Spleen (tissue), 11 donors: Measurements from ENCODE around the gene ASTL. TPM values are rescaled to one million over a fixed set of nuclear protein-coding genes. Genes with fewer than 3 reads are reported as not detected.

ENCODE experiments used
- DNase-seq: peaks from one replicate; pipeline ENCODE4 v3.0.0-alpha.2; 2020
- H3K27ac ChIP-seq, 8 donors: fragments of 200-600 bp; sonication (generic) in 7 of 8; 1 replicate in 4 of 8; 2 replicates in 4 of 8; pipeline versions ENCODE4 v1.5.0 to v1.8.0; 2016 to 2021; ENCODE audit warnings: inconsistent platforms in 4 of 8, mild to moderate bottlenecking in 4 of 8, moderate library complexity in 1 of 8
- H3K27me3 ChIP-seq, 7 donors: fragments of 200-600 bp; sonication (generic) in 6 of 7; replicated peaks in 1 of 7; 1 replicate in 4 of 7; 2 replicates in 3 of 7; pipeline versions ENCODE4 v1.5.0 to v1.8.0; 2016 to 2021; ENCODE audit warnings: inconsistent platforms in 3 of 7, mild to moderate bottlenecking in 1 of 7
- H3K36me3 ChIP-seq, 6 donors: fragments of 200-600 bp; sonication (generic) in 5 of 6; 1 replicate in 4 of 6; 2 replicates in 2 of 6; pipeline versions ENCODE4 v1.5.0 to v1.8.0; 2016 to 2021; ENCODE audit warnings: inconsistent platforms in 2 of 6
- H3K4me1 ChIP-seq, 6 donors: fragments of 200-600 bp; sonication (generic) in 5 of 6; 1 replicate in 3 of 6; 2 replicates in 3 of 6; pipeline versions ENCODE4 v1.5.0 to v1.8.0; 2016 to 2021; ENCODE audit warnings: inconsistent platforms in 3 of 6
- H3K4me3 ChIP-seq, 8 donors: fragments of 200-600 bp; sonication (generic) in 7 of 8; 1 replicate in 4 of 8; 2 replicates in 4 of 8; pipeline versions ENCODE4 v1.5.0 to v1.8.0; 2016 to 2021; ENCODE audit warnings: inconsistent platforms in 4 of 8, mild to moderate bottlenecking in 4 of 8, moderate library complexity in 2 of 8
- H3K9me3 ChIP-seq, 8 donors: fragments of 200-600 bp; sonication (generic) in 7 of 8; 1 replicate in 4 of 8; 2 replicates in 4 of 8; pipeline versions ENCODE4 v1.5.0 to v1.8.0; 2016 to 2021; ENCODE audit warnings: inconsistent platforms in 4 of 8
- CTCF ChIP-seq, 11 experiments: fragments of 200-600 bp in 7 of 11; fragments of 450-650 bp in 4 of 11; sonication (generic) in 4 of 11; IDR thresholded peaks in 8 of 11; conservative IDR thresholded peaks in 3 of 11; 1 replicate in 7 of 11; 2 replicates in 4 of 11; pipeline versions ENCODE4 v1.4.0 to v1.8.0; 2016 to 2021; ENCODE audit warnings: antibody characterized with exemption in 11 of 11, inconsistent platforms in 4 of 11, mild to moderate bottlenecking in 1 of 11
- POLR2A ChIP-seq, 3 donors: fragments of 450-650 bp; IDR thresholded peaks; one replicate each; pipeline ENCODE4 v1.5.1; 2017; ENCODE audit warnings: antibody characterized with exemption in 3 of 3, mild to moderate bottlenecking in 1 of 3
- POLR2AphosphoS5 ChIP-seq, 3 donors: sonication (generic); formaldehyde crosslinking; IDR thresholded peaks; one replicate each; pipeline ENCODE4 v1.5.1; 2017; ENCODE audit warnings: antibody characterized with exemption in 3 of 3
- WGBS, 5 donors: extraction: QIAGEN DNeasy Blood & Tissue Kit in 3 of 5; methylation state at CpG; one replicate each; pipeline versions ENCODE4 v1.1.5 to v1.1.7; 2013 to 2018; 5-methylcytosine and 5-hydroxymethylcytosine counted together
- intact Hi-C: fragments of 100-400 bp; cut with DNase I; formaldehyde crosslinking; loops from one replicate; pipeline ENCODE4 v1.15.0; 2023; ENCODE audit warnings: low total_unique reads
- polyA plus RNA-seq, 3 donors: library from polyadenylated mRNA; stranded (reverse); fragments of 200-250 nt; gene quantifications; one replicate each; pipeline ENCODE4 v1.2.1, GENCODE V29; 2013
- total RNA-seq, 7 donors: library from RNA; depleted of rRNA in 3 of 7; stranded (reverse); fragments of >200 nt in 3 of 7; fragmentation: NEBNext Ultra II Directional in 4 of 7; extraction: Animal tissue kit (Norgen Biotek cat#: 25700) in 4 of 7; gene quantifications; one replicate each; pipeline versions ENCODE4 v1.1.0 to v1.2.1, GENCODE V29; 2016 to 2021
- donor health status: healthy with polysubstance abuse.
- donor health status: DM: no; HTN: no; CAD: no; lungs with moderate emphysema.
- donor health status: DM: no; HTN: no; CAD: no.
- donor health status: Bipolar disorder and iron deficiency.
- donor health status: healthy.
- donor health status: DM: no; HTN: no; CAD: no.
- donor health status: DM: yes; HTN: yes; CAD: no.

ASTL gene
- total and polyA plus RNA-seq, 10 donors = 0.24 to 2.2 (median 0.52) TPM; not detected in 1

- Histone ChIP-seq H3K27me3 (no peaks in the 10 kb centered on the region), H3K4me1 (peaks cover 0 to 6% (median 0%) of the 10 kb centered on the region in 6 donors), H3K27ac (no peak overlapping the region), H3K36me3 (no peaks in the 10 kb centered on the region), H3K9me3 (peaks cover 0 to 29% (median 19%) of the 10 kb centered on the region in 8 donors), H3K4me3 (no peak overlapping the region)
- intact Hi-C loops = no loop called here
- TF ChIP-seq CTCF (IDR thresholded peaks at IDR 0.05 in 8 of 11, conservative IDR thresholded peaks at IDR 0.05 in 3 of 11) (no peak), POLR2A (IDR thresholded peaks at IDR 0.05) (no peak), POLR2AphosphoS5 (IDR thresholded peaks at IDR 0.05) (no peak)
- WGBS, 5 donors = 71 to 86% (median 80%) methylated on average over 5 to 7 of the region's 7 CpGs
- peak; percentile 52 for DNase-seq
Measured at GRCh38 chr2:96073170-96073775, 65.0 kb downstream of the ASTL start.

Other genes starting within 250 kb of the ASTL start
- gene ANKRD36C, start 146.7 kb downstream of the ASTL start, total RNA-seq = 100 to 1,000 TPM in 1 of 7 donors, 10 to 100 TPM in 6; 43.2 to 106 (median 65.8) TPM
- 1 to 10 TPM in 2 of 3 donors, under 1 TPM in 1; 0.80 to 3.5 (median 1.3) TPM for gene ANKRD36C, start 146.7 kb downstream of the ASTL start, polyA plus RNA-seq
- gene GPAT2, start 103.6 kb downstream of the ASTL start, total RNA-seq = 10 to 100 TPM in 2 of 7 donors, 1 to 10 TPM in 5; 3.7 to 12.5 (median 8.8) TPM
- gene GPAT2, start 103.6 kb downstream of the ASTL start, polyA plus RNA-seq = 1 to 10 TPM; 3.9 to 5.0 (median 4.7) TPM
- 10 to 100 TPM in 3 of 7 donors, 1 to 10 TPM in 4; 3.1 to 14.2 (median 9.0) TPM for gene ADRA2B, start 21.9 kb downstream of the ASTL start, total RNA-seq
- gene ADRA2B, start 21.9 kb downstream of the ASTL start, polyA plus RNA-seq = 1 to 10 TPM; 1.8 to 4.2 (median 1.8) TPM
- gene DUSP2, start 6.9 kb upstream of the ASTL start, total RNA-seq = 10 to 100 TPM; 27.2 to 88.0 (median 45.0) TPM
- 10 to 100 TPM; 24.2 to 60.8 (median 47.6) TPM for gene DUSP2, start 6.9 kb upstream of the ASTL start, polyA plus RNA-seq
- 100 to 1,000 TPM in 5 of 7 donors, 10 to 100 TPM in 2; 89.8 to 174 (median 123) TPM for gene STARD7, start 70.3 kb upstream of the ASTL start, total RNA-seq
- 10 to 100 TPM; 45.1 to 73.0 (median 52.2) TPM for gene STARD7, start 70.3 kb upstream of the ASTL start, polyA plus RNA-seq
- gene TMEM127, start 127.5 kb upstream of the ASTL start, total RNA-seq = 10 to 100 TPM; 61.1 to 83.3 (median 70.0) TPM
- gene TMEM127, start 127.5 kb upstream of the ASTL start, polyA plus RNA-seq = 10 to 100 TPM in 1 of 3 donors, 1 to 10 TPM in 2; 7.5 to 17.3 (median 8.4) TPM
- gene CIAO1, start 127.7 kb upstream of the ASTL start, total RNA-seq = 100 to 1,000 TPM in 3 of 7 donors, 10 to 100 TPM in 4; 63.9 to 122 (median 76.7) TPM
- gene CIAO1, start 127.7 kb upstream of the ASTL start, polyA plus RNA-seq = 10 to 100 TPM; 31.3 to 49.1 (median 39.5) TPM
- gene SNRNP200, start 167.0 kb upstream of the ASTL start, total RNA-seq = 100 to 1,000 TPM; 110 to 139 (median 130) TPM
- gene SNRNP200, start 167.0 kb upstream of the ASTL start, polyA plus RNA-seq = 10 to 100 TPM; 60.5 to 74.4 (median 73.6) TPM
- 1 to 10 TPM; 2.9 to 6.6 (median 4.4) TPM for gene ITPRIPL1, start 186.8 kb upstream of the ASTL start, total RNA-seq
- gene ITPRIPL1, start 186.8 kb upstream of the ASTL start, polyA plus RNA-seq = 1 to 10 TPM in 1 of 3 donors, under 1 TPM in 2; 0.80 to 1.4 (median 0.90) TPM
- gene NCAPH, start 197.3 kb upstream of the ASTL start, total RNA-seq = 1 to 10 TPM; 3.0 to 8.9 (median 5.0) TPM
- 1 to 10 TPM in 2 of 3 donors, under 1 TPM in 1; 0.83 to 6.0 (median 4.5) TPM for gene NCAPH, start 197.3 kb upstream of the ASTL start, polyA plus RNA-seq